Right atrium auricular region (tissue), 2 donors: ENCODE measurements around the gene TGFBR3. TPM values are rescaled to one million over a fixed set of nuclear protein-coding genes. Genes with fewer than 3 reads are reported as not detected.
"Not testable (repeated sequence)": the region's sequence is repeated elsewhere in the genome, so short reads cannot be mapped to it uniquely, and the experiment has no call there.

Experiments used
- DNase-seq: peaks from one replicate; pipeline ENCODE4 v3.0.0-alpha.2; 2019; ENCODE audit warnings: low spot score
- H3K27ac ChIP-seq, 2 donors: fragments of 200-600 bp; sonication (generic); 1 replicate in 1 of 2; 2 replicates in 1 of 2; pipeline ENCODE4 v1.5.1; 2016 to 2019
- H3K27me3 ChIP-seq, 2 donors: fragments of 200-600 bp; sonication (generic); one replicate each; pipeline versions ENCODE4 v1.5.1 to v1.6.0; 2017 to 2019
- H3K36me3 ChIP-seq: fragments of 200-600 bp; sonication (generic); one replicate; pipeline ENCODE4 v1.5.1; 2016
- H3K4me1 ChIP-seq, 2 donors: fragments of 200-600 bp; sonication (generic); one replicate each; pipeline versions ENCODE4 v1.5.1 to v1.6.0; 2017 to 2019
- H3K4me3 ChIP-seq, 2 donors: fragments of 200-600 bp; sonication (generic); 1 replicate in 1 of 2; 2 replicates in 1 of 2; pipeline ENCODE4 v1.5.1; 2017 to 2019; ENCODE audit warnings: mild to moderate bottlenecking in 1 of 2, moderate library complexity in 1 of 2
- H3K9me3 ChIP-seq, 2 donors: fragments of 200-600 bp; sonication (generic); one replicate each; pipeline ENCODE4 v1.5.1; 2019
- CTCF ChIP-seq, 2 donors: fragments of 200-600 bp; sonication (generic); IDR thresholded peaks; one replicate each; pipeline ENCODE4 v1.5.1; 2019; ENCODE audit warnings: antibody characterized with exemption in 2 of 2
- total RNA-seq, 2 donors: library from RNA; depleted of rRNA; stranded (reverse); fragments of >200 nt; gene quantifications; one replicate each; pipeline ENCODE4 v1.1.0, GENCODE V29; 2016

The TGFBR3 gene
- total RNA-seq, 2 donors from 2014 or later, result 40.5 to 64.8 TPM

- Histone ChIP-seq H3K4me3 (no peak overlapping the region), H3K27me3 (no peaks in the 10 kb centered on the region), H3K4me1 (peaks cover 0 to 37% of the 10 kb centered on the region in 2 donors), H3K9me3 (no peaks in the 10 kb centered on the region), H3K36me3 (peaks cover 5% of the 10 kb centered on the region), H3K27ac (no peak overlapping the region)
- no peak for TF ChIP-seq CTCF (IDR thresholded peaks at IDR 0.05)
- no peak for DNase-seq
These were observed 31.0 kb downstream of the TGFBR3 start for GRCh38 chr1:91854852-91855534.

GRCh38 chr1:91853397-91853796 lies 32.6 kb downstream of the TGFBR3 start:
- H3K9me3 ChIP-seq, result no peaks in the 10 kb centered on the region
- H3K36me3 ChIP-seq, result peaks cover 5% of the 10 kb centered on the region
- H3K4me3 ChIP-seq, result no peak overlapping the region
- no peak overlapping the region for H3K27ac ChIP-seq
- no peaks in the 10 kb centered on the region for H3K27me3 ChIP-seq
- TF ChIP-seq CTCF (IDR thresholded peaks at IDR 0.05), result no peak
- DNase-seq, result no peak
- H3K4me1 ChIP-seq, result peaks cover 0 to 37% of the 10 kb centered on the region in 2 donors

GRCh38 chr1:91852011-91852410 lies 33.9 kb downstream of the TGFBR3 start:
- Histone ChIP-seq H3K4me1 (peaks cover 0 to 48% of the 10 kb centered on the region in 2 donors), H3K27ac (peak overlapping the region; percentile 82 to 89)
- not testable (repeated sequence) for H3K9me3 ChIP-seq, H3K27me3 ChIP-seq, H3K36me3 ChIP-seq, DNase-seq, H3K4me3 ChIP-seq

GRCh38 chr1:91851130-91852010 lies 34.6 kb downstream of the TGFBR3 start:
- DNase-seq, result peak; percentile 93
- Histone ChIP-seq H3K4me3 (peak overlapping the region; percentile 9 to 30), H3K9me3 (no peaks in the 10 kb centered on the region), H3K27ac (peak overlapping the region; percentile 82 to 89), H3K36me3 (peaks cover under 1% of the 10 kb centered on the region), H3K4me1 (peaks cover 0 to 54% of the 10 kb centered on the region in 2 donors), H3K27me3 (no peaks in the 10 kb centered on the region)
- TF ChIP-seq CTCF (IDR thresholded peaks at IDR 0.05), result no peak

GRCh38 chr1:91850708-91851107 lies 35.2 kb downstream of the TGFBR3 start:
- Histone ChIP-seq H3K36me3 (no peaks in the 10 kb centered on the region), H3K9me3 (no peaks in the 10 kb centered on the region), H3K27ac (peak overlapping the region; percentile 82 to 89), H3K27me3 (no peaks in the 10 kb centered on the region), H3K4me1 (peaks cover 0 to 61% of the 10 kb centered on the region in 2 donors), H3K4me3 (peak overlapping the region in 1 of 2 donors; percentile 30)
- TF ChIP-seq CTCF (IDR thresholded peaks at IDR 0.05), result no peak
- DNase-seq, result no peak

GRCh38 chr1:91847851-91848250 lies 38.1 kb downstream of the TGFBR3 start:
- Histone ChIP-seq H3K36me3 (peaks cover 3% of the 10 kb centered on the region), H3K27ac (no peak overlapping the region), H3K27me3 (no peaks in the 10 kb centered on the region), H3K4me3 (no peak overlapping the region), H3K9me3 (peaks cover 0 to 9% of the 10 kb centered on the region in 2 donors), H3K4me1 (peaks cover 0 to 63% of the 10 kb centered on the region in 2 donors)
- DNase-seq, result no peak
- TF ChIP-seq CTCF (IDR thresholded peaks at IDR 0.05), result no peak
